OCI-M2 (cell line): ENCODE data around the gene CANT1.

ENCODE experiments used
- DNase-seq: peaks from one replicate; lab custom pipeline; 2025; ENCODE audit not compliant: unreplicated experiment; lab: John Stamatoyannopoulos, UW

Gene CANT1

GRCh38 chr17:78997231-78997741, 12.3 kb downstream of the CANT1 start:
- DNase-seq, result no peak

DNA sequence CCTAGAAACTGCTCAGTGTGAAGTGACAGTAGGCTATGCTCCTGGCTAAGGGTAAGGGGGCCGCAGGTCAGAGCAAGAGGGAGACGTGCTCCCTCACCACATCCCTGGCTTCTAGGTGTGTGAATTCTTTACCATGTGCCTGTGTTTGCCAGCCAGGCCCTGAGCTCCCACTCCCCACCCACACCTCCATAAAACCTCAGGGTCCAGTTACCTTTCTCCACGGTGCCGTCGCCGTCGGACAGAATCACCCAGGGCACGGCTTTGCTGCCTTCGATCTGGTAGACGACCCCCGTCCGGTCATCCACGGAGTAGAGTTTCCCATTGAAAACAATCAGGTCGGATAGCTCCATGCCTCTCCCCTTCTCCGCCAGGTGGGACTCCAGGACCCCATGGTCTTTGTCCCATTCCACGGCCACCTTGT, 12.8 kb downstream of the CANT1 start:
- no peak for DNase-seq

DNA sequence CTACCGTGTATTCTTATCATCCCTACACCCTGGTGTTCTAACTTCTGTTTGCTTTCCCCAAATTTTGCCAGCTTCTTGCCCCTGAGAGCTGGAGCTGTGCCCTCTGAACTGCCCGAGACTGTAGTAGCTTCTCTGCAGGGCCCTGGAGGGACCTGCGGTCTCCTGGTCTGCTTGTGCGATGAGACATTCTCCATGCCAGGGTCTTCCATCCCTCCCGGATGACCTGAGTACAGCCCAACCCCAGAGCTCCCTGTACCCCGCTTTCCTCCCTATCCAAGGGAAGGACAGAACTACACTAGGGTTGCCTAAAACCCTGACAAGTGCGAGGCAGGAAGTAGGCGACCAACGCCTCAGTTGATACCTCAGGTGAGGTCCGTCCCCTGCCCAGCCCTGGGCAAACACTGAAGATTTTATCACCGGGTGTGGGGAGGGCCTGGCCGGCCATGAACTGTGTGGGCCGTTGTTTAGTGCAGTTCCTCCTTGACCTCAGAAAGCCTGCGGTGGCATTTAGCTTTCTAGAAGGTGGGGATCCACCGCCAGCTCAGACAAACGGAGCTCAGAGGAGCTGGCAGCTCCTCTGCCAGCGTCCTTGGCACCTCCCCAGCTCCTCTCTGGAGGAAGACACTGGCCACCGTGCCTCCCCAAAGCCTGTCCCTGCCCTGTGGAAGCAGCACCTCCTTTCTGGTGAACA, 13.7 kb downstream of the CANT1 start:
- no peak for DNase-seq

DNA sequence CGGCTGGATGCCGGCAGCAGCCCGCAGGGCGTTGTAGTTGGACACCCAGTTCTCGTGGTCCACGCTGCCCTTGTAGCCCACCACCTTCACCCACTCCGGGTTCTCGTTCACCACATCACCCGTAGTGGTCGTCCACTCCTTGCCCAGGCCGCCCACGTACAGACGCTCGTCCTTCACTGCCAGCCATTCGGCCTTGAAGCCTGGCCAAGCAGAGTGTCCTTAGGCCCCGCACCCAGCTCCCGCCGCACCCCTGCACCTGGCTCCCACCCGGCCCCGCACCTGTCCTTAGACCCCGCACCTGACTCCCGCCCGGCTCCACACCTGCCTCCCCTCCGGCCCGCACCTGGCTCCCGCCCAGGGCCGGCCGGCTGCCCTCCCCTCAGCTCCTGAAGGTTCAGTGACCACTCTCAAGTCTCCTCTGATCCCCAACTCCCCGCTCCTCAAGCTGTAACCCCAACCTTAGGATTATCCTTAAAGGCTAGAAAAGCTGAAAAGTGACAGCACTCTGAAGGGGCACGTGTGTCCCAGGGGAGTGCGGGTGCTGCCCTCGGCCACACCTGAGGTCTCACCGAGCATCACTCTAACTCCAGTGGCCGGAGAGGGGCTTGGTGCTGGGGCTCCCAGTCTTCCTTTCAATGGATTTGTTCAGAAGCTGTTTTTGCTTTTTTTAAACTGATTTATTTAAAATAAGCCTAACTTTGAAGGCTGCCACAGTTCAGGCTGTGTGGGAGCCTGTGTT, 14.4 kb downstream of the CANT1 start:
- no peak for DNase-seq

DNA sequence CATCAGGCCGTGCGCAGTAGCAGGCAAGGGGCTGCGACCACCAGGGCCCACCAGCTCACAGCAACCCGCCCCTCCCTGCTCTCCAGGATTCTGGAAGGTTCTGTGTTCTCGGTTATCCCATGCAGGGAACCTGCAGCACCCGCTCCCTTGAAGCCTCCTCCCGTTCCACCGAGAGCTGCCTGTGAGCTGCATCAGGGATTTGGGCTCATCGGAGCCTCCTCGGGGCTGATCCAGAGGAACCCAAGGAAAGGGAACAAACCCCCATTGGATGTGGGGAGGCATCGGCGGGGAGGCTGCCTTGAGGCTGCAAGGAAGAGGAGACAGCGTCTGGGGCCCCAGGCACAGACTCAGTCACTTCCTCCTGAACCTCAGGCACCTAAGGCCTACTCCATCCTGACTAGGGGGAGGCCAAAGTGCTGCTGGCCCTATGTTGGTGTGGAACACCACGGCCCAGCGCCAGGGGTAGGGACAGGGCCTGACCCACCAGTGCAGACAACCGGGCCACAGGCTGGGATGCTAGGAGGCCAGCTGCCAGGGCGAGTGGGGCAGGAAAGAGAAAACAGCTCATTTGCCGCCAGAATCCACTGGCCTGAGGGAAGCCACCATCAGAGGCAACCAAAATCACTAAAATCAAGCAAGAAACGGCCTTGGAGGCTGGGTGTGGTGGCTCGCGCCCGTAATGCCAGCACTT, 15.4 kb downstream of the CANT1 start:
- no peak for DNase-seq

GRCh38 chr17:78993241-78993956, 16.2 kb downstream of the CANT1 start:
- no peak for DNase-seq

DNA sequence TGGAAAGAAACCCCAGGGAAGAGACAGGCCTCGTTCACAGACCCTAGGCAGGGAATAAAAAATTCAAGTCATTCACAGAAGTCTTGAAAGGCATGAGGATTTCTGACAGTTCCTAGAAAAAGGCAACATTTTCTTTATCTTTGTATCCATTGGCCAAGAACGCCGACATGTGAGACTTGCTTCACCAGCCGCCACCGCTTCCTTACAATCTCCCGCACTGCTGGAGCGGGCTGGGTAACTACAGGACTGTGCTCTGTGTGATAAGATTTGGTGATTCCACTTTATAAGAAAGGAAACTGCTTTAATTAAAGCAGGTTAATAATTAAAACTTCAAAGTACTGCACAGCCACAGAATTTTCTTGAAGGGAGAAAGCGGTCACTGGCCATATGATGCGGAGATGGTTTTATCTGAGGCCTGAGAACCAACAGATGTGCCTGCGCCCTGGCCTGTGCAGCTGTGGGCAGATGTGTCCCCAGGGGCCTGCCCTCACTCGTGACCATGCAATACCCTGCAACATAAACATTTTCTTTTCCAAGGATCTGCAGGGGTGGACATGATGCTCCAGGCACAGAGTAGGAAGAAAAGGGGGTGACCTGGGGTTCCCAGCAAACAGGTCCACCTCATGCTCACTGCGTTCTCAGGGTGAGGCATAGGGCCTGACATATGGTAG, 16.9 kb downstream of the CANT1 start:
- no peak for DNase-seq

DNA sequence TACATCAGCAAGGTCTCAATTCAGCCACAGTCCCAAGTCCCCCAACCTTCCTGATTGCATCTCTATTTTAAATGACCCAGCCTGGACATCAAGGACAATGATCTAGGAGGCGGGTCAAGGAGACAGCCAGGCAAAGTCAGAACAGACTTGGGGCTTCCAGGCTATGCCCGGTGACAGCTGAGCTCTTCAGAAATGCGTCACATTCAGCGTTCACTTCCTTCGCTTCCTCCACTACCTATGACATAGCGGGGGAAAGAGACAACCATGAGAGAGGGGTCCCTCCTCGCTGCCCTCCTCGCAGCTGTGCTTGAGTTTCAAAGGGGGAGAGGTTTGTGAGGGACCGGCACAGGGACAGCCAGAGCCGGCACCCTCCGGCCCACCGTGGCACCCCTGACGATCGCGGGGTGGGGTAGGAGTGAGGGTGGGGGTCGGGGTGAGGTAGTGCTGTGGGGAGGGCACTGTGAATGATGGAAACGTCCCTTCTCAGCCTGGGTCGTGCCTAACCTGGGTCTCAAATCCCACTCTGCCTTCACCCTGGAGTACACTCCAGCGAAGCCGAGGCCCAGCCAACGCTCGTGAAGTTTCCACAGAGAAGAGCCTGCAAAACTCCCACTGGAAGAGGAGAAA, 17.5 kb downstream of the CANT1 start:
- no peak for DNase-seq

- DNase-seq, result no peak
These were observed 18.4 kb downstream of the CANT1 start for GRCh38 chr17:78991017-78991738.

DNA sequence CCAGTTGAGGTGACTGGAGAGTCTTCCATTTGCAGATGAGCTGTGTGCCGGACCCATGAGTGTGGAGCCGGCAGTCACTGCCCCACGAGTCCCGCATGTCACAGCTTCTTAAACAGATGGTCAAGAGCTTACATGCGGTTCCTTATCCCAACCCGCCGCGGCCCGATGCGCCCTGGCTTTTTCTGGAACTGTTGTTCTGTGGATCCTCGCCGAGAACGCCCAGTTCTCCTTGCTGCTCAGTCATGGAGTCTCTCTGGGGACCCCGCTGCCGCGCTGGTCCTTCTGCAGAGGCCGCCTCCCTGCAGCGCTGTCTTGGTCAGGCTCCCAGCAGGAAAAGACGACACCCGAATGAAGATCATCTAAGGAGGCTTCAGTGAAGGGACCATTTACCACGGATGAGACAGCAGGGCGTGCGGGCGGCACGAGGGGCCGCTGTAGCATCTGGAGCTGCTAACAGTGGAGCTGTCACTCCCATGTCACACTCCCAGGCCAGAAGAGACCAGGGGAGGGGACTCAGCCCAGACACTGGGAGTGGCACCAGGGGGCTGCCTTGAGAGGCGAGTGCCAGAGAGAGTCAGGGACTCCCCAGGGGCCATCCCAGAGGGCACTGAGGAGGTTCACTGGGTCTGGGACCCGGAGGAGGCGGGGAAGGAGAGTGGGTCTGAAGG, 19.1 kb downstream of the CANT1 start:
- no peak for DNase-seq

GRCh38 chr17:78988152-78988551, 21.4 kb downstream of the CANT1 start:
- DNase-seq, result no peak

DNA sequence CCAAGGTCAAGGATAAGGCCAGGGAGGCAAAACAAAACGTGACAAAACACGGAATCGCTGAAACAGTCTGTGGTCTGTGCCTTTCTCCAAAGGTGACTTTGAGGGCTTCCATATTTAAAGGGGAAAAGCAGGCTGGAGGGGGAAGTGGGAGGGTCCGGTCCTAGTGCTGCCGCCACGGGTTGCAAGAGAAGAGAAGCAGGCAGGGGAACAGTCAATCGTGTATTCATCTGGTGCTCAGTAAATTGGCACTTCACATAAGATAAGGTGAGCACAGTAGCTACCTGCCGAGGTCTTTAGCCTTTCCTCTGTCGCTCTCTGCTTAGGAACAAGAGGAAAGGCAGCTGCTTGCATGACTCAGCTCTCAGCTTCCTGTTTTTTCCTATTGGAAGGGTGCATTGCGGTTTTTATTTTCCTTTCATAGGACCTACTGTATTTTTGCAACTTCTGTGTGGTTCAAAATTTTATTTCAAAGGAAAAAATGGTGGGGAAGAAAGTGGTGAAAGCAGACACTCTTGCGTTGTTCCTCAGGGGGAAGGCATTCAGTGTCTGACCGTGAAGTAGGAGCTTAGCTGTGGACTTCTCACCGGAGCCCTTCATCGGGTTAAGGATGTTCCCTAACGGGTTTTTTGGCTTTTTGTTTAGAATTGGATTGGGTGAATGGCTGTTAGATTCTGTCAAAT, 22.8 kb downstream of the CANT1 start:
- no peak for DNase-seq

- no peak for DNase-seq
These were observed 23.4 kb downstream of the CANT1 start for GRCh38 chr17:78986048-78986648.

- no peak for DNase-seq
These were observed 24.2 kb downstream of the CANT1 start for GRCh38 chr17:78985395-78985794.

DNA sequence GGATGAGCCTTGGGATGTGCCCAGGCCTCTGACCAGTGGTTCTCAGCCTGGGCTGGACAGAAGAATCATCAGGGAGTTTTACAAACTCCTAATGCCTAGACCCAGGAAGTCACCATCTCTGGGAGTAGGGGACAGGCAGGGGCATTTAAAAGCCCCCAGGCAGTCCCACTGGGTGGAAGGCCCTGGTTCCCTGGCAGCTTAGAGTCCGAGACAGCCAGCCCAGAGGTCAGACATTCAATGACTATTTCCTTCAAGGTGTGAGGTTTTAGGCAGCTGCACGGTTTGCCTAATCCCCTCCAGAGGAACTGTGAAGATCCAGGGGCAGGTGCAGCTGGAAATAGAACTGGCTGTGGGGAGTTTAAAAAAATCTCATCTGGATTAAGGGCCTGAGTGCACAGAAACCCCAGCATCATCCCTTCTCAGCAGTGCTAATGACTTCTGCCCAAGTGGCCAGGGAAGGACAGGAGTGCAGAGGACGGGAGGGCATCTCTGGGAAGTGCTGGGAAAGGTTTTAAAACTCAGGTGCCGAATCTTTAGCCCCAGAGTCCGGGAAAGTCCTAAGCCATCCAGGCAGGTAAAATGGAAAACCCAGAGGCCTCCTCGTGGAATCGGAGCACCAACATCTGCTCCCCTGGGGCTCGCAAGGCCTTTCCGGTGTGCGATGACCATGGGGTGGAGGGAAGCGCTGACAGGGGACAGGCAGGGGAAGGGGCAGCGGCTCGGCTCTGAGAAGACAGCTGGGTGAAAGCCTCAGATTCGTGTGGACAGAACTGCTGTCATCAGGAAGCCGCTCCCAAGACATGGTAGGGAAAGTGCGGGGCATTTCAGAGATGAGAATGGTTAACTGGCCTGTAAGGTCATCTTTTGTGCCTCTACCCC, 28.3 kb downstream of the CANT1 start:
- no peak for DNase-seq

DNA sequence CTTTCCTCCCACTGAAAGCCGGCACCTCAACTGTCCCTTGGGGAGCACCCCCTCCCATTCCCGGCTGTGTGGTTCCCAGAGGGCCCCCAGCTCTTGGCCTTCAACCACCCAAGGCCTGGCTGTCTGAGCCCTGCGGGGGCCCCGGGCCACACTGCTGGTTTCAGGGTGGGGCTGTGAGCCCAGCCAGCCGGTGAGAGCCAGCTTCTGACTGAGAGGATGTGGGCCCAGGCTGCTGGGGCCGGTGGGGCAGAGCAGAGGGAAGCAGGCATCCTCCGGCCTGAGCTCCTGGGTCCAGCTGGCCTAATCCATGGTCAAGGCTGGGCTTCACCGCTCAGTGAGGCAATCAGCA, 29.0 kb downstream of the CANT1 start:
- DNase-seq, result no peak
